ENCODE results near the gene MXRA7. TPM values are rescaled to one million over a fixed set of nuclear protein-coding genes. Genes with fewer than 3 reads are reported as not detected.
A peak's percentile ranks its signal among the peaks of the same experiment; 100 is the strongest.

MXRA7 gene
- total RNA-seq, 1 donor from 2014 or later: 54.0 TPM

DNA sequence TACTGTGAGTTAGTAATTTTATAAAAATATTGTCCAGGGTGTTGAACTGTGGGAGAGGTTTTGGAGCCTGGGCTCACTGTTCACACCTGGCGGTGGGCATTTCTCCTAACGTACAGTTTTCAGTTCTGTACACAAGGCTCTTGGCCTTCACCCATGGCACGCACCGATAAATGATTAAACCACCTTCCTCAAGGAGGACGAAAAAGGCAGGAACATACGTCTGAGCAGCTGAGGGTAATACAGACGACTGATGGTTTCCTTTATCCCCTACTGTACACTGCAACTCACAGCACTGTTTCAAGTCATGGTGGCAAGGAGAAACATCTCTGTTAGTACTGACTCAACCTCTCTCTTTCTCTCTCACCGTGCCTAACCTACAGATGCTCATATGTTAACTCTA is 65.8 kb downstream of the MXRA7 start:
- H3K27ac Mint-ChIP-seq (ENCODE audit: unreplicated experiment): no peak overlapping the region
- DNase-seq (ENCODE audit: low read depth, low spot score): no peak
- H3K27me3 Mint-ChIP-seq (ENCODE audit: low read depth): no peaks in the 10 kb centered on the region
- peaks cover 14% of the 10 kb centered on the region for H3K4me1 Mint-ChIP-seq
- TF ChIP-seq, protein P1, sequence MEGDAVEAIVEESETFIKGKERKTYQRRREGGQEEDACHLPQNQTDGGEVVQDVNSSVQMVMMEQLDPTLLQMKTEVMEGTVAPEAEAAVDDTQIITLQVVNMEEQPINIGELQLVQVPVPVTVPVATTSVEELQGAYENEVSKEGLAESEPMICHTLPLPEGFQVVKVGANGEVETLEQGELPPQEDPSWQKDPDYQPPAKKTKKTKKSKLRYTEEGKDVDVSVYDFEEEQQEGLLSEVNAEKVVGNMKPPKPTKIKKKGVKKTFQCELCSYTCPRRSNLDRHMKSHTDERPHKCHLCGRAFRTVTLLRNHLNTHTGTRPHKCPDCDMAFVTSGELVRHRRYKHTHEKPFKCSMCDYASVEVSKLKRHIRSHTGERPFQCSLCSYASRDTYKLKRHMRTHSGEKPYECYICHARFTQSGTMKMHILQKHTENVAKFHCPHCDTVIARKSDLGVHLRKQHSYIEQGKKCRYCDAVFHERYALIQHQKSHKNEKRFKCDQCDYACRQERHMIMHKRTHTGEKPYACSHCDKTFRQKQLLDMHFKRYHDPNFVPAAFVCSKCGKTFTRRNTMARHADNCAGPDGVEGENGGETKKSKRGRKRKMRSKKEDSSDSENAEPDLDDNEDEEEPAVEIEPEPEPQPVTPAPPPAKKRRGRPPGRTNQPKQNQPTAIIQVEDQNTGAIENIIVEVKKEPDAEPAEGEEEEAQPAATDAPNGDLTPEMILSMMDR (conservative IDR thresholded peaks at IDR 0.05): no peak
- H3K36me3 Mint-ChIP-seq (ENCODE audit: low read depth): no peaks in the 10 kb centered on the region
- H3K4me3 Mint-ChIP-seq: no peak overlapping the region
- H3K9me3 Mint-ChIP-seq: no peaks in the 10 kb centered on the region

DNA sequence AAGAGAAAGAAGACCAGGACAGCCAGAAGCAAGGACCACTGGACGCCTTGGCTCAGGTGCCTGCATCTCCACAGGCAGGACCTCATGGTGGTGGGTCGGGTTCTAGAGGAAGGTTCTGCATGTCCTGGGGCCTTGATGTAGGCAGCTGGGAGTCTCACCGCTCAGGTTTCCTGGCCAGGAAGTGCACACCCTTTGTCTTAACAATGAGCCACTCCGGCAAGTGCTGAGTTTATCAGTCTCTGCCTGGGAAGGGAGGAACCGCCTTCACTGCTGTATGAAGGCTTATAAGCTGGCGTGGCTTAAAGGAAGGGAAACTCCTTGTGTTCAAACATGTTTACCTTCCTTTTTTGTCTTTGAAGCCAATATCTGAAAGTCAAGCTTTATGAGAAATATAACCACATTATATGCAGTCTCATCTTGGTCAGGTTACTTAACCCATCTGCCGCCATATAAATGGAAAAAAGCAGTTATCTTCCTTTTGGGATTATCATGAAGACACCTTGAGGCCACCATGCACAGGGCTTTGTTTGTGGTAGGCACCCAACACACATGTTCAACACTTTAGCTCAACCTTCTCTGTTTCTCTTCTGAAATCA is 67.1 kb downstream of the MXRA7 start, which contains the start of gene ST6GALNAC1:
TSS of gene ST6GALNAC1 (minus strand) at position 205 of the 596 bp plus-strand sequence. CDS start at position 86, 119 bp downstream.
- H3K9me3 Mint-ChIP-seq: no peaks in the 10 kb centered on the region
- H3K27ac Mint-ChIP-seq (ENCODE audit: unreplicated experiment): peak within 1 kb of the TSS; percentile 48
- DNase-seq (ENCODE audit: low read depth, low spot score): no peak
- H3K36me3 Mint-ChIP-seq (ENCODE audit: low read depth): no peaks in the 10 kb centered on the region
- H3K4me1 Mint-ChIP-seq: peaks cover 22% of the 10 kb centered on the region
- no peaks in the 10 kb centered on the region for H3K27me3 Mint-ChIP-seq (ENCODE audit: low read depth)
- TF ChIP-seq, protein P1 (conservative IDR thresholded peaks at IDR 0.05): no peak
- no peak within 1 kb of the TSS for H3K4me3 Mint-ChIP-seq

DNA sequence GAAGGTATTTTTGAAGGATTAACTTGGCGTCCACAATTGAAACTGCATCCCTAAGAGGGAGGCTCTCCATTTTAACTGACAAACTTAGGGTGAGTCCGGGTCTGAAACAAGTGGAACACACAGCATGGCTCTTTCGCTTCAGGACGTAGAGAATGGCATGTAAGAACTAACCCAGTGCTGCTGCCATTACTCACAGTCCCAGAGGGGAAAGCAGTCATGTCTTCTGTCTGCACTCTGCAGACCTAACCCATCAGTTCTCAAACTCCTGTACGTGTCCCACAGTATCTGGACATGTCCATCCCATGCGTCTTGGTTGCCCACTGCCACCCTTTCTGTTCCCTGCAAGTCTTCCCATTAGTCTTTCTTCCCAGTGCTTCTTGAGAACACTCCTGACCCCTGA is 67.8 kb downstream of the MXRA7 start:
- Mint-ChIP-seq H3K4me3 (no peak overlapping the region), H3K36me3 (ENCODE audit: low read depth) (no peaks in the 10 kb centered on the region), H3K9me3 (no peaks in the 10 kb centered on the region), H3K27ac (ENCODE audit: unreplicated experiment) (peak overlapping the region; percentile 48), H3K27me3 (ENCODE audit: low read depth) (no peaks in the 10 kb centered on the region), H3K4me1 (peaks cover 24% of the 10 kb centered on the region)
- TF ChIP-seq, protein P1 (conservative IDR thresholded peaks at IDR 0.05): no peak
- no peak for DNase-seq (ENCODE audit: low read depth, low spot score)

DNA sequence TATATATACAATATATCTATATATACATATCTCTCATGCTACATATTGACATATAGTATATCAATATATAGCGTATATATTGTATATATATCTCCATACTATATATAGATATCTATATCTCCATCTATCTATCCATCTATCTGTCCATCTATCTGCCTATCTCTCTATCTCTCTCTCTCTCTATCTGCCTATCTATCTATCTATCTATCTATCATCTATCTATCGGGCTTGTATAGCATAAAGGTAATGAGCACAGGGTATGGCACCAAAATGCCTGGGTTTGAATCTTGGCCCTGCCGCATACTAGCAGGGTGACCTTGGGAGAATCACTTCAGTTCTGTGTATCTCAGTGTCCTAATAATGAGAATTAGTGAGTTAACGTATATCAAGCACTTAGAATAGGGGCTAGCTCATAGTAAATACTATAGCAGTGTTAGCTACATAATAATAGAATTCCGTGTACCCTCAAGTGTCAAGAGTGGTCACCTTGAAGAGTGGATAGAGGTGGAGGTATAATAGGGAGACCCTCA is 68.7 kb downstream of the MXRA7 start:
- Mint-ChIP-seq H3K36me3 (ENCODE audit: low read depth) (no peaks in the 10 kb centered on the region), H3K9me3 (no peaks in the 10 kb centered on the region), H3K27me3 (ENCODE audit: low read depth) (no peaks in the 10 kb centered on the region), H3K4me1 (peaks cover 33% of the 10 kb centered on the region), H3K4me3 (no peak overlapping the region), H3K27ac (ENCODE audit: unreplicated experiment) (no peak overlapping the region)
- TF ChIP-seq, protein P1 (conservative IDR thresholded peaks at IDR 0.05): no peak
- no peak for DNase-seq (ENCODE audit: low read depth, low spot score)

DNA sequence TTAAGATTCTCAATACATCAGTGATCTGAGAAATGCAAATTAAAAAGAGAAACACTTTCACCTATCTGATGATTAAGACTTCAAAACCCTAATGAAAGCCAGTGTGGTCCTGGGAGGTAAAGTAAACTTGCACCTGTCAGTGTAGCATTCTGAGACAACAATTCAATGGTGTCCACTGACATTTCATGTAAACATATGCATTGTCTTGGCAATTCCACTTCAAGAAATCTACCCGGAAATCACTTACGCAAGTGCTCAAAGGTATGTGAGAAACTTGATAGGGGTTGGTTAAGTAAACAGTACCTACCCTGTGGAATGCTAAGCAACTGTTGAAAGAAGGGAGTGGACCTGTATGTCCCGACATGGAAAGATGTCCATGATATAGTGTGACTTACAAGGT is 69.3 kb downstream of the MXRA7 start:
- DNase-seq (ENCODE audit: low read depth, low spot score): no peak
- TF ChIP-seq, protein P1 (conservative IDR thresholded peaks at IDR 0.05): no peak
- no peak overlapping the region for H3K4me3 Mint-ChIP-seq
- H3K4me1 Mint-ChIP-seq: peaks cover 37% of the 10 kb centered on the region
- H3K9me3 Mint-ChIP-seq: no peaks in the 10 kb centered on the region
- no peaks in the 10 kb centered on the region for H3K27me3 Mint-ChIP-seq (ENCODE audit: low read depth)
- no peaks in the 10 kb centered on the region for H3K36me3 Mint-ChIP-seq (ENCODE audit: low read depth)
- H3K27ac Mint-ChIP-seq (ENCODE audit: unreplicated experiment): no peak overlapping the region
